Measurements from ENCODE around the gene SEMA3B.

The SEMA3B gene

DNA sequence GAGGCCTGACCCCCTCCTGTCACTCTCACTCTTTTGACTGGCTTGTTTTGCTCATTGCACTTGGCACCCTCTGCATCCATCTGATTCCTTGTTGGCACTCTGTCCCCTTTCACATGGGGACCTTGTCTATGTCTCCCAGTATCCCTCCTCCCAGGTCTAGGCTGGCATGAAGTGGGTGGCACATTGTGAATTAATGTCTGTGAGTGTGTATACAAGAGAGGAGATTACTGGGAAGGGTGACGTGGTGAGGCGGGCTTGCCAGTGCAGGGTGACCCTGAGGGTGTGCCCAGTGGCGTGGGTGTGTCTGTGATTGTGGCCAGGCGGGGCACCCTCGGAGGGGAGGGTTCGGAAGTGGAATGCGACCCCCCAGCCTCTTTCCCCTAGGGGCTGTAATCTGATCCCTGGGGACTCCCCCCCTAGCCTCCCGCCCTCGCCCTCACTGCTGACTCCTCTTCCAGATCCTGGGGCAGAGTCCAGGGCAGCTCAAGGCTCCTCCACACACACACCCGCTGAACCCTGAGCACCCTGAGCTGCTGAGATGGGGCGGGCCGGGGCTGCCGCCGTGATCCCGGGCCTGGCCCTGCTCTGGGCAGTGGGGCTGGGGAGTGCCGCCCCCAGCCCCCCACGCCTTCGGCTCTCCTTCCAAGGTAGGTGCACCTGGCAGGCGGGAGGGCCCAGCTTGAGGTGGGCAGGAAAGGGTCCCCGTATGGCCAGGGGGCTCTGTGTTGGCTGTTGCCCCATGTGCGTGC lies at the start of gene SEMA3B:
Gene SEMA3B, plus strand, starts transcription at position 445 of the 749 bp plus-strand sequence. Its CDS starts 94 bp downstream, at position 539.
- no peak within 1 kb of the TSS for H3K4me3 ChIP-seq (ENCODE audit: low read length, poor library complexity, severe bottlenecking)
- no peaks in the 10 kb centered on the region for H3K9me3 ChIP-seq (ENCODE audit: insufficient read depth, low read depth, low read length)
- TF ChIP-seq EZH2phosphoT487 (IDR thresholded peaks at IDR 0.05; ENCODE audit: borderline replicate concordance) = no peak
- TF ChIP-seq, protein P1, sequence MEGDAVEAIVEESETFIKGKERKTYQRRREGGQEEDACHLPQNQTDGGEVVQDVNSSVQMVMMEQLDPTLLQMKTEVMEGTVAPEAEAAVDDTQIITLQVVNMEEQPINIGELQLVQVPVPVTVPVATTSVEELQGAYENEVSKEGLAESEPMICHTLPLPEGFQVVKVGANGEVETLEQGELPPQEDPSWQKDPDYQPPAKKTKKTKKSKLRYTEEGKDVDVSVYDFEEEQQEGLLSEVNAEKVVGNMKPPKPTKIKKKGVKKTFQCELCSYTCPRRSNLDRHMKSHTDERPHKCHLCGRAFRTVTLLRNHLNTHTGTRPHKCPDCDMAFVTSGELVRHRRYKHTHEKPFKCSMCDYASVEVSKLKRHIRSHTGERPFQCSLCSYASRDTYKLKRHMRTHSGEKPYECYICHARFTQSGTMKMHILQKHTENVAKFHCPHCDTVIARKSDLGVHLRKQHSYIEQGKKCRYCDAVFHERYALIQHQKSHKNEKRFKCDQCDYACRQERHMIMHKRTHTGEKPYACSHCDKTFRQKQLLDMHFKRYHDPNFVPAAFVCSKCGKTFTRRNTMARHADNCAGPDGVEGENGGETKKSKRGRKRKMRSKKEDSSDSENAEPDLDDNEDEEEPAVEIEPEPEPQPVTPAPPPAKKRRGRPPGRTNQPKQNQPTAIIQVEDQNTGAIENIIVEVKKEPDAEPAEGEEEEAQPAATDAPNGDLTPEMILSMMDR (conservative IDR thresholded peaks at IDR 0.05; ENCODE audit: low read length) = no peak
- no peaks in the 10 kb centered on the region for H3K9me2 ChIP-seq (replicated peaks; ENCODE audit: low read depth, low read length)
- no peaks in the 10 kb centered on the region for H3K79me2 ChIP-seq (ENCODE audit: insufficient read depth, low read length)
- no peak within 1 kb of the TSS for H2AFZ ChIP-seq (ENCODE audit: low read length)
- no peaks in the 10 kb centered on the region for H3F3A ChIP-seq (ENCODE audit: low read depth)
- H3K9ac ChIP-seq (ENCODE audit: low read depth, low read length, poor library complexity, severe bottlenecking) = no peak within 1 kb of the TSS
- H4K20me1 ChIP-seq (ENCODE audit: insufficient read depth, low read length, poor library complexity, severe bottlenecking) = no peaks in the 10 kb centered on the region
- no peaks in the 10 kb centered on the region for H3K27me3 ChIP-seq (ENCODE audit: insufficient read depth, low read length, poor library complexity, severe bottlenecking)
- H3K4me1 ChIP-seq (ENCODE audit: insufficient read depth, low read length, poor library complexity, severe bottlenecking) = no peaks in the 10 kb centered on the region
- no peaks in the 10 kb centered on the region for H3K36me3 ChIP-seq (ENCODE audit: insufficient read depth, low read length)
- H3K4me2 ChIP-seq (ENCODE audit: low read depth, low read length, poor library complexity, severe bottlenecking) = no peak within 1 kb of the TSS

DNA sequence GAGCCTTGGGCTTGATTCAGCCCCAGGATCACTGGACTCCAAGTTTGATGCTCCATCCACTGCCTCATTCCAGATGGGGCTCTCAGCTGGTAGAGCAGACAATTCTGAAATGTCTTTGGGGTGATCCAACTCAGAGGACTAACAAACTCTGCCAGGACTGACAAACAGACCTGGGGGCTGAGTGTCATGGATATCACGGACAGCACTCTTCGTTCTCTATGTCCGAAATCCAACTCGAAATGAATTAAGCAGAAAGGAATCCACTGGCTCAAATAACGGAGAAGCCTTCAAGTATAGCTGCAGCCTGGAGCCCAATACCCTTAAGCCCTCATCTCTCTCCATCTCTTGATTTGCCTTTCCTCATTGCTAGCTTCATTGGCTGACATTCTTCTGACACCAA lies 49.7 kb upstream of the SEMA3B start:
- Histone ChIP-seq H3K79me2 (ENCODE audit: insufficient read depth, low read length) (no peaks in the 10 kb centered on the region), H3K9me3 (ENCODE audit: insufficient read depth, low read depth, low read length) (no peaks in the 10 kb centered on the region), H3K4me3 (ENCODE audit: low read length, poor library complexity, severe bottlenecking) (no peak overlapping the region), H4K20me1 (ENCODE audit: insufficient read depth, low read length, poor library complexity, severe bottlenecking) (no peaks in the 10 kb centered on the region), H3K27me3 (ENCODE audit: insufficient read depth, low read length, poor library complexity, severe bottlenecking) (no peaks in the 10 kb centered on the region), H3K4me2 (ENCODE audit: low read depth, low read length, poor library complexity, severe bottlenecking) (no peak overlapping the region), H3K9ac (ENCODE audit: low read depth, low read length, poor library complexity, severe bottlenecking) (no peak overlapping the region), H3K9me2 (replicated peaks; ENCODE audit: low read depth, low read length) (no peaks in the 10 kb centered on the region), H2AFZ (ENCODE audit: low read length) (no peak overlapping the region), H3K4me1 (ENCODE audit: insufficient read depth, low read length, poor library complexity, severe bottlenecking) (no peaks in the 10 kb centered on the region), H3K36me3 (ENCODE audit: insufficient read depth, low read length) (no peaks in the 10 kb centered on the region), H3F3A (ENCODE audit: low read depth) (no peaks in the 10 kb centered on the region)
- TF ChIP-seq, protein P1 (conservative IDR thresholded peaks at IDR 0.05; ENCODE audit: low read length) = no peak
- no peak for TF ChIP-seq EZH2phosphoT487 (IDR thresholded peaks at IDR 0.05; ENCODE audit: borderline replicate concordance)

DNA sequence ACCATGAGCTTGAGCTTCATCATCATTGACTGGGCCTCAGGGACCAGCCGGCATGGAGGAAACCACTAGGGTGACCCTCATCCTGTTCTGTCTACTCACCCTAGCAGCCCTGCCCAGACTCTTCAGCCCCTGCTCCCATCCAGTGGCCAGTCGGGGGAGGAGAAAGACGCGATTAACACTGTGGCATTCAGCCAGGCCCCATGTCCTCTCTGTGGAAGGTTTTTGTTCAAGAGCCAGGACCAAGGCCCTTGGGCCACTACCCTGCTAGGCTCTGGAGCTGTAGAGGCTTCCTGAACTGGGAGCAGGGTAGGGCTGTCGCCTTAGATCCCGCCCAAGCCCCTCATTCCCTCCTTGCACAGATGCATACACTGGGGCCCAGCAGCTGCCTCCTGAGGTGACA lies 48.8 kb upstream of the SEMA3B start:
- Histone ChIP-seq H3K36me3 (ENCODE audit: insufficient read depth, low read length) (no peaks in the 10 kb centered on the region), H3K79me2 (ENCODE audit: insufficient read depth, low read length) (no peaks in the 10 kb centered on the region), H3F3A (ENCODE audit: low read depth) (no peaks in the 10 kb centered on the region), H4K20me1 (ENCODE audit: insufficient read depth, low read length, poor library complexity, severe bottlenecking) (no peaks in the 10 kb centered on the region), H3K27me3 (ENCODE audit: insufficient read depth, low read length, poor library complexity, severe bottlenecking) (no peaks in the 10 kb centered on the region), H3K9ac (ENCODE audit: low read depth, low read length, poor library complexity, severe bottlenecking) (no peak overlapping the region), H3K4me3 (ENCODE audit: low read length, poor library complexity, severe bottlenecking) (no peak overlapping the region), H3K4me1 (ENCODE audit: insufficient read depth, low read length, poor library complexity, severe bottlenecking) (no peaks in the 10 kb centered on the region), H3K4me2 (ENCODE audit: low read depth, low read length, poor library complexity, severe bottlenecking) (no peak overlapping the region), H3K9me3 (ENCODE audit: insufficient read depth, low read depth, low read length) (no peaks in the 10 kb centered on the region), H2AFZ (ENCODE audit: low read length) (no peak overlapping the region), H3K9me2 (replicated peaks; ENCODE audit: low read depth, low read length) (no peaks in the 10 kb centered on the region)
- TF ChIP-seq EZH2phosphoT487 (IDR thresholded peaks at IDR 0.05; ENCODE audit: borderline replicate concordance) = no peak
- TF ChIP-seq, protein P1 (conservative IDR thresholded peaks at IDR 0.05; ENCODE audit: low read length) = no peak
